ENCODE results near the gene KMT2C.

The KMT2C gene

DNA sequence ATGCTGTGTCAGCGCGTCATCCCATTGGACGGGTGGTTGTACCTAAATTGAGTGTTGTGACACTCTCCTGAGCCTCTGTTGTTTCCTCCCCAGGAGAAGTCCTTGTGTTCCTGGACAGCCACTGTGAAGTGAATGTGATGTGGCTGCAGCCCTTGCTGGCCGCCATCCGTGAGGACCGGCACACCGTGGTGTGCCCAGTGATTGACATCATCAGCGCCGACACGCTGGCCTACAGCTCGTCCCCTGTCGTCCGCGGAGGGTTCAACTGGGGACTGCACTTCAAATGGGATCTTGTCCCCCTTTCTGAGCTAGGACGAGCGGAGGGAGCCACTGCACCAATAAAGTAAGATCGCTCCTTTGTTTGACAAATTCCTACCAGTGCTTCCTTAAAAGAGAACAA lies 327.9 kb downstream of the KMT2C start:
- DNase-seq (ENCODE audit: low read depth in 3 of 3), result no peak

DNA sequence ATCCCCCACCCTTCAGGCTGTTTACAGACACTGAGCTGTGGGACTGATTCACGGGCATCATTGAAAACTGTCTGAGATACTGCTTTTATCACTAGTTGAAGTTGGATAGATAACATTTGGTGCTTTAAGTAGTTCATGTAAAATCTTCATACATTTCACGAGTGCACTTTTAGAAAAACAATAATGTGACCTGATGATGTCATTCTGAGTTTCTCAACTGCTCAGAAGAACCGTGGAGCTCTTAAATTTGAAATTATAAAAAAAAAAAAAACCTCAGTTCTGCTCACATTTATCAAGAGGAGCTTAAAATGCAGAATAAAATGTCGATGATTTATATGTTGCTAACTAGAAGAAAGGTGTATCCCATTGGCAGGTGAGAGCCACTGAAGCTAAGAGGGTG lies 328.8 kb downstream of the KMT2C start:
- no peak for DNase-seq (ENCODE audit: low read depth in 3 of 3)

DNA sequence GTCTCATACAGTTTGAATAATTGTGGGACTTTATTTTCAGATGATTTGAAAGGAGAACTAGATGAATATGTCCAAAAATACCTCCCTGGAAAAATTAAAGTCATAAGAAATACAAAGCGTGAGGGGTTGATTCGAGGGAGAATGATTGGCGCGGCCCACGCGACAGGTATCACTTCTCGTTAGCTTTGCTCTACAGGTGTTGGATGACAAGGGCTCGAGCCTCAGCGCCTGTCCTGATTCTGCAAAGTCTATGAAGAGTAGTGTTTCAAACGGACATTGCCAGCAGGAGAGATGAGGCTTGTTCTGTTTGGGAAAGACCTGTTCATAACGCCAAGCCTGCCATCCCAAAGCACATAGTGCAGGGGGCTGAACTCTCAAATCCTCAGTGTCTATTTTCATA lies 330.6 kb downstream of the KMT2C start:
- DNase-seq (ENCODE audit: low read depth in 3 of 3), result no peak

DNA sequence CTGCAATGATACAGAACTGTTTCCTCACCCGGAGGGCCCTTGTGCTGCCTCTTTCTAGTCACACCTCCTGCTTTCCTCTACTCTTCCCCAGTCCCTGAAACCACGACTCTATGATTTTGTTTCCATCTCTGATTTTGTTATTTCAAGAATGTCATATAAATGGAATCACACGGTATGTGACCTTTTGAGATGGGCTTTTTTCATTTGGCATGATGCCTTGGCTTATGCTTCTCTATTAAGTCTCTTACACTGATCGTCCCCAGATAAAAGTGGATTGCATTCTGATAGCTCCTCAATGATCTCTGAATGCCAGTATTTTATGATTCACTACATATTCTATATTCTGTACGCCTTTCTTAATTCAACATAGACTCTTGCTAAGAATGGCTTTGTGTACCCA lies 332.1 kb downstream of the KMT2C start:
- DNase-seq (ENCODE audit: low read depth in 3 of 3), result no peak

DNA sequence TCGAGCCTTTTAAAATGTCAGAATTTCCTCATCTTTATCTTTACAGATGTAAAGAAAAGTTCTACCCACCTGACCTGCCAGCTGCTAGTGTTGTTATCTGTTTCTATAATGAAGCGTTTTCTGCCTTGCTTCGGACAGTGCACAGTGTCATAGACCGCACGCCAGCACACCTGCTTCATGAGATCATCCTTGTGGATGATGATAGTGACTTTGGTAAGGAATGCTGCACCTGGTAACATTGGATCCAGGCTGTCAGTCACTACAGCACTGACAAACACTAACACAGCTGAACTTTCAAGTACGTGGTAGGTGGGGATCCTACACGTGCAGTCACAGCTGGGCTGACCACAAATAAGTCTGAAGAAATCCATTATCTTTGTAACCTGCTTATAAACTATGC lies 332.7 kb downstream of the KMT2C start:
- DNase-seq (ENCODE audit: low read depth in 3 of 3), result no peak

DNA sequence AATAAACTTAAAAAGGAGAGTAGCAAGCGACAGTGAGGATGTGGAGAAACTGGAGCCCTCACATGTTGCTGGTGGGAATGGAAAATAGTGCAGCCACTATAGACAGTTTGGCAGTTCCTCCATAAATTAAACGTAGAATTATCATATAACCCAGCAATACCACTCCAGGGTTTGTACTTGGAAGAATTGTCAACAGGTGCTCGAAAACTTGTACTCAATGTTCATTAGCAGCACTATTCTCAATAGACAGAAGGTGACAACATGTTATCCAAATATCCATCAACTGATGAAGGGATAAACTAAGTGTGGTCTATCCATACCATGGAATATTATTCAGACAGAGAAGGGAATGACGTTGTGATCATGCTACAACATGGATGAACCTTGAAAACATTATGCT lies 338.5 kb downstream of the KMT2C start:
- no peak for DNase-seq (ENCODE audit: low read depth in 3 of 3)

DNA sequence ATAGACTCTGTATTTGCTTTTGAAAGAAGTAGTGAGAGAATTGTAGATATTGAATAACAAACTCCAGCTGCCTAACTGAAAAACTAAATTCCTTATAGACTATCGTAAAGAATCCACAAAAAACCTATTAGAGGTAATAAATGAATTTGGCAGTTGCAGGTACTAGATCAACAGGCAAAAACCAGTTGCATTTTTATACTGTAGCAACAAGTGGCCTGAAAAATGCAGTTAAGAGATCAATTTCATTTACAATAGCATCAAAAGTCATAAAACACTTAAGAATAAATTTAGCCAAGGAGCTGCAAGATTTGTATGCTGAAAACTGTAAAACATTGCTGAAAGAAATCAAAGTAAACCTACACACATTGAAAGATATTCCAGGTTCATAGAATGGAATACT lies 340.0 kb downstream of the KMT2C start:
- no peak for DNase-seq (ENCODE audit: low read depth in 3 of 3)

DNA sequence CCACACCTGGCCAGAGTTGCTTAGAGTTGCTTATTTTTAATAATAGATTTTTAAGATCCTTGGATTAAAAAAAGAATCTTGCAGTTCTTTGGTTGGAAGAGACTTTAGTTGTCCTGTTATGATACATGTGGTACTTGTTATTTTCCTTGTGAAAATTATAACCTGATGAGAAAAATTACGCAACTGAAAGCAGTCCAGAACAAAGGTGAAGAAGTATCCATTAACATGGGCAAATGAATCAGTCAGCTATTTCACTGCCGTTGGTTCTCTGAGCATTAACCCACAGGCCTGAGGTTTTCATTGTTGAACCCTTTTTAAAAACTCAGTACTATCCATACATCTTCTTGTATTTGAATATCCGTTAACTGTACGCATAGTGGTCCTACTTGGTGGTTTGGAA lies 342.1 kb downstream of the KMT2C start:
- DNase-seq (ENCODE audit: low read depth in 3 of 3), result no peak

DNA sequence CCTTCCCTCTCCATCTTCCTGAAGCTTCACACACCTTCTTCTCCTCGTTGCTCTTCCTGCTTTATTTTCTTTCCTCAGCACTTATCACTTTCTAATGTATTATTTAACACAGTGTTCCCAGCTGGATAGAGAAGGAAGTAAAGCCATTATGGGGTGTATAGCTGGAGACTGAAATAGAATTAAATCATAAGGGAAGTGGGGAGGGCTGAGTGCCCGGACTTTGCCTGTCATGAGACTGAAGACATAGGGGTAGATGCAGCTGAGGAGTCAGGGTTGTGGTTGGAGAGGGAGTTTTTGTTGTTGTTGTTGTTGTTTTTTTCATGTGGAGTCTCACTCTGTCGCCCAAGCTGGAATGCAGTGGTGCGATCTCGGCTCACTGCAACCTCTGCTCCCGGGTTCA lies 345.1 kb downstream of the KMT2C start:
- DNase-seq (ENCODE audit: low read depth in 3 of 3), result no peak

DNA sequence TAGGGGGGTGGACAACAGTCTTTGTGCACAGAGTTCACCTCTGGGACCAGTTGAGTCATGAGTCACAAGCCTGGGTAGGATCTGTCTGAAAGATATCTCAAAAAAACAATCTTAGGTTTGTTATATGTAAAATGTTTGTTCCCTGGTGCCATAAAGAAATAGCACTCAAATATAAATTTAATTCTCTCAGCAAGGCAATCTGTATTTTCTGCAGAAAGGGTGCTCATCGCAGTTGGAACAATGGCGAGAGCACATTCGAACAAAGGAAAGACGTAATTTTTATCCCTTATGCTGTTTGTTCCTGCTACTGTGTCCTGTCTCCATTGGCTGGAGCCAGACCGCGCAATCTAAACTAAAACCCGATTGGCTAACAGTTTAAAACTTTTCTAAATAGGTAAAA lies 346.6 kb downstream of the KMT2C start:
- no peak for DNase-seq (ENCODE audit: low read depth in 3 of 3)

DNA sequence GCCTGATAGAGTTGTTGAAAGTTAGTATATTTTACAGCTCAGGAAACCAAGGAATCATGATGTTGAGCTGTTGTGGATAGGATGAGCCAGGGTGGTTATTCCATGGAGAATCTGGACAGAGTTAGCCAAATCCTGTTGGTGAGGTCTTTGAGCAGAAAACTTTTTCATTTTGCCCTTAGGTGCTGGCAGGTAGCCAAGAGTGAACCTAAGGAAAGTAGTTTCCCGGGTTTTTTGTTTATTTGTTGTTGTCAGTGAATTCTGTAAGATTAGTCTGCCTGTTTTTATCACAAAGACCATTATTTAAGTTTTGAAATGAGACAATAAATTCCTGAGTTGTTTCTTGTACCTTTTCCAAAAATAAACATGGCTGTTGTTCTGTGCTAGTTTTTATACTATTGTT lies 349.3 kb downstream of the KMT2C start:
- no peak for DNase-seq (ENCODE audit: low read depth in 3 of 3)

DNA sequence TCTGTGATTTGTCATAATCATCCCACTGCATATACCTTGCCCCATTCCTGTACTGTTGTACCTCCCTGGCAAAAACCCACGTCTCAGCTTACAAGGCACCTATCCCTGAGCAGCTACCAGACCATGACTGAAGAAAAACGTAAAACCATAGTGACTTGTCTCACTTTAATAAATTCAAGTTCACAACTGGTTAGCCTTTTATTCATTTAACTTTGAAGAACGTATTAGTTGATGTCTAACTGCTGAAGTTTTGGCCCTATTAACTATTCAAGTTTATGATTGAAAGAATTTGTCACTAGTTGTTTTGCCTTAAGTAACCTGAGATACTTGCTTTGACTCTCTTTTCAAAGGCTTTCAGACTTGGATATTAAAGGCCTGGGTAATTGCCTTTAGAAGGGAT lies 350.7 kb downstream of the KMT2C start:
- DNase-seq (ENCODE audit: low read depth in 3 of 3), result no peak
